Measurements from ENCODE around the gene KANSL1. TPM values are rescaled to one million over a fixed set of nuclear protein-coding genes. Genes with fewer than 3 reads are reported as not detected.

Gene KANSL1
- total and polyA plus RNA-seq, 2 experiments from 2014 or later = 37.3 to 84.3 TPM

GRCh38 chr17:45992904-45993303, 200.3 kb downstream of the KANSL1 start:
- no peak overlapping the region for H3K4me3 ChIP-seq
- no peak for DNase-seq (ENCODE audit: low spot score)
- WGBS (ENCODE audit: low lambda C conversion rate, missing lambda C conversion rate) = 78% methylated on average over 10 of the region's 10 CpGs

GRCh38 chr17:45992175-45992574, 201.1 kb downstream of the KANSL1 start:
- no peak overlapping the region for H3K27ac ChIP-seq
- 64% methylated on average over 6 of the region's 6 CpGs for WGBS (ENCODE audit: low lambda C conversion rate, missing lambda C conversion rate)

More at GRCh38 chr17:45992904-45993303, 200.3 kb downstream of the KANSL1 start:
- Histone ChIP-seq H3K36me3 (replicated peaks; ENCODE audit: insufficient read depth, low read depth) (no peaks in the 10 kb centered on the region), H3K79me2 (no peaks in the 10 kb centered on the region), H3K27ac (no peak overlapping the region), H3K27me3 (no peaks in the 10 kb centered on the region), H2AFZ (no peak overlapping the region), H4K20me1 (ENCODE audit: insufficient read depth, poor library complexity, severe bottlenecking) (no peaks in the 10 kb centered on the region), H3K4me1 (ENCODE audit: insufficient read depth) (no peaks in the 10 kb centered on the region), H3K9me2 (replicated peaks; ENCODE audit: insufficient read depth) (no peaks in the 10 kb centered on the region), H3K4me2 (no peak overlapping the region), H3K9me3 (ENCODE audit: low read depth) (no peaks in the 10 kb centered on the region)
- TF ChIP-seq EZH2phosphoT487 (IDR thresholded peaks at IDR 0.05; ENCODE audit: low read depth, severe bottlenecking, unreplicated experiment) = no peak
- TF ChIP-seq EZH2 (IDR thresholded peaks at IDR 0.05; ENCODE audit: borderline replicate concordance) = no peak
- no peak for TF ChIP-seq CTCF (IDR thresholded peaks at IDR 0.05; ENCODE audit: poor library complexity)

GRCh38 chr17:45991341-45991740, 201.9 kb downstream of the KANSL1 start:
- 87% methylated on average over 10 of the region's 10 CpGs for WGBS (ENCODE audit: low lambda C conversion rate, missing lambda C conversion rate)
- Histone ChIP-seq H3K27ac (no peak overlapping the region), H3K9me3 (ENCODE audit: low read depth) (no peaks in the 10 kb centered on the region), H3K4me2 (no peak overlapping the region), H3K79me2 (no peaks in the 10 kb centered on the region), H3K9me2 (replicated peaks; ENCODE audit: insufficient read depth) (no peaks in the 10 kb centered on the region), H3K4me1 (ENCODE audit: insufficient read depth) (no peaks in the 10 kb centered on the region), H3K4me3 (no peak overlapping the region), H3K27me3 (no peaks in the 10 kb centered on the region), H2AFZ (no peak overlapping the region), H4K20me1 (ENCODE audit: insufficient read depth, poor library complexity, severe bottlenecking) (no peaks in the 10 kb centered on the region), H3K36me3 (replicated peaks; ENCODE audit: insufficient read depth, low read depth) (no peaks in the 10 kb centered on the region)
- no peak for DNase-seq (ENCODE audit: low spot score)
- TF ChIP-seq CTCF (IDR thresholded peaks at IDR 0.05; ENCODE audit: poor library complexity) (no peak), EZH2phosphoT487 (IDR thresholded peaks at IDR 0.05; ENCODE audit: low read depth, severe bottlenecking, unreplicated experiment) (no peak), EZH2 (IDR thresholded peaks at IDR 0.05; ENCODE audit: borderline replicate concordance) (no peak)

More at GRCh38 chr17:45992175-45992574, 201.1 kb downstream of the KANSL1 start:
- no peaks in the 10 kb centered on the region for H3K27me3 ChIP-seq
- no peak overlapping the region for H3K4me3 ChIP-seq
- no peak overlapping the region for H3K4me2 ChIP-seq
- no peaks in the 10 kb centered on the region for H3K9me2 ChIP-seq (replicated peaks; ENCODE audit: insufficient read depth)
- H2AFZ ChIP-seq = no peak overlapping the region
- no peaks in the 10 kb centered on the region for H3K36me3 ChIP-seq (replicated peaks; ENCODE audit: insufficient read depth, low read depth)
- H3K79me2 ChIP-seq = no peaks in the 10 kb centered on the region
- DNase-seq (ENCODE audit: low spot score) = no peak
- H3K9me3 ChIP-seq (ENCODE audit: low read depth) = no peaks in the 10 kb centered on the region
- H3K4me1 ChIP-seq (ENCODE audit: insufficient read depth) = no peaks in the 10 kb centered on the region
- H4K20me1 ChIP-seq (ENCODE audit: insufficient read depth, poor library complexity, severe bottlenecking) = no peaks in the 10 kb centered on the region
- TF ChIP-seq CTCF (IDR thresholded peaks at IDR 0.05; ENCODE audit: poor library complexity) (no peak), EZH2phosphoT487 (IDR thresholded peaks at IDR 0.05; ENCODE audit: low read depth, severe bottlenecking, unreplicated experiment) (no peak), EZH2 (IDR thresholded peaks at IDR 0.05; ENCODE audit: borderline replicate concordance) (no peak)

- no peak overlapping the region for H3K27ac ChIP-seq
- H3K9me2 ChIP-seq (replicated peaks; ENCODE audit: insufficient read depth) = no peaks in the 10 kb centered on the region
- no peak overlapping the region for H3K4me3 ChIP-seq
- no peaks in the 10 kb centered on the region for H3K27me3 ChIP-seq
- no peak overlapping the region for H2AFZ ChIP-seq
- TF ChIP-seq EZH2phosphoT487 (IDR thresholded peaks at IDR 0.05; ENCODE audit: low read depth, severe bottlenecking, unreplicated experiment) = no peak
- no peak for TF ChIP-seq CTCF (IDR thresholded peaks at IDR 0.05; ENCODE audit: poor library complexity)
- TF ChIP-seq EZH2 (IDR thresholded peaks at IDR 0.05; ENCODE audit: borderline replicate concordance) = no peak
- H3K4me2 ChIP-seq = no peak overlapping the region
- H3K36me3 ChIP-seq (replicated peaks; ENCODE audit: insufficient read depth, low read depth) = no peaks in the 10 kb centered on the region
- H3K9me3 ChIP-seq (ENCODE audit: low read depth) = no peaks in the 10 kb centered on the region
- no peaks in the 10 kb centered on the region for H4K20me1 ChIP-seq (ENCODE audit: insufficient read depth, poor library complexity, severe bottlenecking)
- DNase-seq (ENCODE audit: low spot score) = no peak
- H3K4me1 ChIP-seq (ENCODE audit: insufficient read depth) = no peaks in the 10 kb centered on the region
- no peaks in the 10 kb centered on the region for H3K79me2 ChIP-seq
- 76% methylated on average over 6 of the region's 6 CpGs for WGBS (ENCODE audit: low lambda C conversion rate, missing lambda C conversion rate)
Measured at GRCh38 chr17:45990886-45991285, 202.3 kb downstream of the KANSL1 start.

All from hepatocyte (in vitro differentiated cells).